GM12878 (cell line): ENCODE results near the gene PCCA. TPM values are rescaled to one million over a fixed set of nuclear protein-coding genes. Genes with fewer than 3 reads are reported as not detected.

Experiments
- ATAC-seq: fragments of 200-7000 bp; cut with Tn5 transposase; 3 replicates; pipeline ENCODE4 v1.9.1; 2020; ENCODE audit warnings: mild to moderate bottlenecking, moderate library complexity
- BruUV-seq: library from RNA; stranded (reverse); fragments of 400-500 nt; replicated peaks from 2 replicates; lab custom pipeline; 2021; lab: Mats Ljungman, UMichigan
- CTCF ChIA-PET: fragments of 300-600 bp; sonication (Branson Sonifier 250); formaldehyde crosslinking; extraction: SDS; loops from one replicate; lab custom pipeline; 2021; ENCODE audit warnings: inconsistent platforms; lab: Yijun Ruan, JAX
- POLR2A ChIA-PET: fragments of 350-600 bp; formaldehyde crosslinking; extraction: SDS; loops from one replicate; lab custom pipeline; 2021; ENCODE audit warnings: inconsistent platforms; lab: Charles Lee
- RAD21 ChIA-PET: fragments of 300-600 bp; sonication (Branson Sonifier 250); formaldehyde crosslinking; loops from one replicate; lab custom pipeline; 2023; ENCODE audit warnings: antibody characterized with exemption; ENCODE audit not compliant: unreplicated experiment; lab: Charles Lee
- SMC1A ChIA-PET: fragments of 300-600 bp; sonication (Branson Sonifier 250); formaldehyde crosslinking; loops from one replicate; lab custom pipeline; 2023; ENCODE audit not compliant: unreplicated experiment, uncharacterized antibody; lab: Charles Lee
- DNase-seq: peaks from one replicate; pipeline ENCODE4 v3.0.0-alpha.2; 2011; ENCODE audit warnings: low read depth, low spot score
- FAIRE-seq: peaks from 3 replicates; lab custom pipeline; 2011; peaks lifted over from hg19 to GRCh38; lab: Jason Lieb, UNC
- H2AFZ ChIP-seq: 2 replicates; pipeline ENCODE4 v1.6.0; 2011; ENCODE audit warnings: low read depth, low read length, control low read depth; ENCODE audit not compliant: control insufficient read depth
- H3K27ac ChIP-seq: 2 replicates; pipeline ENCODE4 v1.5.1; 2011; ENCODE audit warnings: control low read depth; ENCODE audit not compliant: control insufficient read depth, insufficient read depth
- H3K27me3 ChIP-seq, 2 experiments: replicated peaks in 1 of 2; 2 replicates each; pipeline versions ENCODE4 v1.6.0 to v1.6.1; 2011; ENCODE audit warnings: low read length in 1 of 2; ENCODE audit not compliant: control insufficient read depth in 2 of 2, insufficient read depth in 2 of 2
- H3K36me3 ChIP-seq, 2 experiments: 2 replicates each; pipeline ENCODE4 v1.5.1; 2011; ENCODE audit warnings: low read length in 1 of 2; ENCODE audit not compliant: control insufficient read depth in 2 of 2, insufficient read depth in 2 of 2
- H3K4me1 ChIP-seq: 2 replicates; pipeline ENCODE4 v1.6.1; 2011; ENCODE audit warnings: mild to moderate bottlenecking, low read length, moderate library complexity, mixed read lengths; ENCODE audit not compliant: control insufficient read depth, insufficient read depth
- H3K4me2 ChIP-seq: 2 replicates; pipeline ENCODE4 v1.6.0; 2011; ENCODE audit warnings: control low read depth; ENCODE audit not compliant: control insufficient read depth, insufficient read depth
- H3K4me3 ChIP-seq: fragments of 200-600 bp; sonication (generic); 2 replicates; pipeline ENCODE4 v1.5.1; 2016
- H3K79me2 ChIP-seq: 2 replicates; pipeline ENCODE4 v1.6.0; 2011; ENCODE audit warnings: low read length; ENCODE audit not compliant: control insufficient read depth, insufficient read depth
- H3K9ac ChIP-seq: 2 replicates; pipeline ENCODE4 v1.8.0; 2011; ENCODE audit warnings: low read length, control low read depth, mixed read lengths; ENCODE audit not compliant: control insufficient read depth, insufficient read depth
- H3K9me3 ChIP-seq: replicated peaks from 3 replicates; pipeline ENCODE4 v1.5.1; 2011; ENCODE audit warnings: mild to moderate bottlenecking, low read length; ENCODE audit not compliant: control insufficient read depth, insufficient read depth
- H4K20me1 ChIP-seq: 2 replicates; pipeline ENCODE4 v1.6.0; 2011; ENCODE audit not compliant: control insufficient read depth, insufficient read depth
- CEBPB ChIP-seq, 2 experiments: fragments of 150-350 bp in 1 of 2; IDR thresholded peaks; 2 replicates each; pipeline ENCODE4 v1.6.1; 2012 to 2014; ENCODE audit warnings: low read depth in 2 of 2, low read length in 2 of 2, borderline replicate concordance in 1 of 2, inconsistent platforms in 1 of 2
- CHD4 ChIP-seq: fragments of 200-600 bp; sonication (generic); IDR thresholded peaks from 2 replicates; pipeline ENCODE4 v1.6.1; 2016; ENCODE audit warnings: mild to moderate bottlenecking
- EGR1 ChIP-seq, 2 experiments: IDR thresholded peaks; 1 replicate in 1 of 2; 2 replicates in 1 of 2; pipeline ENCODE4 v1.6.1; 2011 to 2012; ENCODE audit warnings: low read depth in 2 of 2, low read length in 2 of 2, borderline replicate concordance in 1 of 2, mild to moderate bottlenecking in 1 of 2, moderate library complexity in 1 of 2
- HDAC6 ChIP-seq: fragments of 200-600 bp; sonication (generic); IDR thresholded peaks from one replicate; pipeline ENCODE4 v1.8.0; 2017; ENCODE audit warnings: antibody characterized with exemption; ENCODE audit not compliant: unreplicated experiment
- HDGF ChIP-seq: fragments of 450-650 bp; IDR thresholded peaks from 2 replicates; pipeline ENCODE4 v1.6.1; 2016; ENCODE audit warnings: antibody characterized with exemption
- IRF4 ChIP-seq: IDR thresholded peaks from 2 replicates; pipeline ENCODE4 v1.6.1; 2011; ENCODE audit warnings: low read depth, low read length
- MEF2A ChIP-seq: IDR thresholded peaks from 2 replicates; pipeline ENCODE4 v1.6.1; 2011; ENCODE audit warnings: low read depth, mild to moderate bottlenecking, low read length, moderate library complexity; ENCODE audit not compliant: insufficient read depth
- MXI1 ChIP-seq: fragments of 150-350 bp; IDR thresholded peaks from 2 replicates; pipeline ENCODE4 v1.6.1; 2011; ENCODE audit warnings: low read depth, mild to moderate bottlenecking, inconsistent platforms, low read length, improper control_type of control experiment
- NBN ChIP-seq: fragments of 450-650 bp; IDR thresholded peaks from 2 replicates; pipeline ENCODE4 v1.6.1; 2016
- NFIC ChIP-seq: IDR thresholded peaks from 2 replicates; pipeline ENCODE4 v1.6.1; 2012; ENCODE audit warnings: low read depth, mild to moderate bottlenecking, inconsistent platforms, low read length, moderate library complexity
- PAX8 ChIP-seq: fragments of 450-650 bp; IDR thresholded peaks from 2 replicates; pipeline ENCODE4 v1.6.1; 2017; ENCODE audit warnings: mild to moderate bottlenecking, moderate library complexity
- RFX5 ChIP-seq: IDR thresholded peaks from 2 replicates; pipeline ENCODE4 v1.6.1; 2011; ENCODE audit warnings: low read depth, low read length, improper control_type of control experiment
- SIN3A ChIP-seq: IDR thresholded peaks from 2 replicates; pipeline ENCODE4 v1.6.1; 2012; ENCODE audit warnings: low read depth, low read length, improper control_type of control experiment
- SREBF2 ChIP-seq: IDR thresholded peaks from 2 replicates; pipeline ENCODE4 v1.6.1; 2012; ENCODE audit warnings: mild to moderate bottlenecking, low read length
- TAF1 ChIP-seq: IDR thresholded peaks from 2 replicates; pipeline ENCODE4 v1.6.1; 2011; ENCODE audit warnings: mild to moderate bottlenecking, low read depth, low read length, borderline replicate concordance
- WGBS: methylation state at CpG from one replicate; pipeline ENCODE4 v1.1.6; 2016; ENCODE audit warnings: low lambda C conversion rate; ENCODE audit not compliant: insufficient replicate concordance, insufficient coverage; ENCODE audit errors: missing lambda C conversion rate; 5-methylcytosine and 5-hydroxymethylcytosine counted together
- in situ Hi-C: fragments of 300-500 bp; cut with MboI; formaldehyde crosslinking; loops from 9 replicates; pipeline ENCODE4 v1.14.3; 2018; ENCODE audit warnings: mixed read lengths
- intact Hi-C: fragments of 100-400 bp; cut with micrococcal nuclease; formaldehyde crosslinking; loops from one replicate; pipeline ENCODE4 v1.14.2; 2022; ENCODE audit not compliant: unreplicated experiment
- polyA plus RNA-seq, 11 experiments: library from polyadenylated mRNA; depleted of rRNA in 4 of 11; unstranded in 6 of 11; stranded (reverse) in 5 of 11; fragments of >200 nt; fragmentation: Nextera tagmentation in 4 of 11; fragmentation: Illumina TruSeq in 1 of 11; extraction: Ambion mirVana in 4 of 11; extraction: Trizol in 1 of 11; gene quantifications; 1 replicate in 1 of 11; 2 replicates in 10 of 11; pipeline versions ENCODE4 v1.2.1 to v1.2.3, GENCODE V29; 2011 to 2016; ENCODE audit warnings: inconsistent platforms in 2 of 11, missing spikeins in 2 of 11, low read depth in 1 of 11
- total RNA-seq, 4 experiments: library from RNA; depleted of rRNA in 3 of 4; stranded (reverse); fragments of >200 nt in 3 of 4; fragmentation: Illumina TruSeq in 1 of 4; extraction: Trizol in 1 of 4; gene quantifications; 2 replicates each; pipeline versions ENCODE4 v1.2.1 to v1.2.3, GENCODE V29; 2013 to 2021
- TF ChIP-seq, protein P1 (sequence below): fragments of 450-650 bp; IDR thresholded peaks from 2 replicates; pipeline ENCODE4 v1.6.1; 2018; ENCODE audit warnings: borderline replicate concordance, mild to moderate bottlenecking; ENCODE audit not compliant: partially characterized antibody
- TF ChIP-seq, protein P2 (sequence below), 3 experiments: IDR thresholded peaks in 2 of 3; conservative IDR thresholded peaks in 1 of 3; 2 replicates each; pipeline ENCODE4 v1.5.1; 2011; ENCODE audit warnings: low read depth in 3 of 3, low read length in 3 of 3, mild to moderate bottlenecking in 3 of 3, control low read depth in 2 of 3, moderate library complexity in 2 of 3, inconsistent platforms in 1 of 3, mixed read lengths in 1 of 3; ENCODE audit not compliant: control insufficient read depth in 2 of 3, insufficient read depth in 1 of 3; ENCODE audit errors: extremely low read depth in 1 of 3
- TF ChIP-seq, protein P3 (sequence below): IDR thresholded peaks from 2 replicates; pipeline ENCODE4 v1.6.1; 2012; ENCODE audit warnings: low read depth, low read length, improper control_type of control experiment

The PCCA gene
- total and polyA plus RNA-seq, 10 of the 15 experiments (the other 5 are each of a cell fraction or from before 2014, with no cell fraction given) = 5.9 to 18.2 (median 12.4) TPM

DNA sequence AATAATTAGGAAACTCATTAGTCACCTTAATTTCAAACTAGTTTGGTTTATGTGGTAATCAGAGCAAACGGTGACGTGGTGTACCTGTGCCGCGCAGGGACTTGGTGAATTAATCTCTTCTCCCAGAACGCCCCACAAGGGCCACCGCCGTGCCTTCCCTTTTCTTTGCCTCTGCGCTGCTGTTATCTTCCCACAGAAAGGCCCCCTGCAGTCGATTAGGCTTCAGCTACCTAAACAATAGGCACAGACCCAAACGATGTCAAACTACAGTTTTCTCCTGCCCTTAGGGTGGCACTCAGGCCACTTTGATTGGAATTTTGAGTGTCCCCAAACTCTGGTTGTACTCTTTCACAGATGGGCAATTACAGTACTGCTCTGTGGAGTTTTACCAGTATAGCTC lies 384.2 kb downstream of the PCCA start (continued):
- TF ChIP-seq, protein P1, sequence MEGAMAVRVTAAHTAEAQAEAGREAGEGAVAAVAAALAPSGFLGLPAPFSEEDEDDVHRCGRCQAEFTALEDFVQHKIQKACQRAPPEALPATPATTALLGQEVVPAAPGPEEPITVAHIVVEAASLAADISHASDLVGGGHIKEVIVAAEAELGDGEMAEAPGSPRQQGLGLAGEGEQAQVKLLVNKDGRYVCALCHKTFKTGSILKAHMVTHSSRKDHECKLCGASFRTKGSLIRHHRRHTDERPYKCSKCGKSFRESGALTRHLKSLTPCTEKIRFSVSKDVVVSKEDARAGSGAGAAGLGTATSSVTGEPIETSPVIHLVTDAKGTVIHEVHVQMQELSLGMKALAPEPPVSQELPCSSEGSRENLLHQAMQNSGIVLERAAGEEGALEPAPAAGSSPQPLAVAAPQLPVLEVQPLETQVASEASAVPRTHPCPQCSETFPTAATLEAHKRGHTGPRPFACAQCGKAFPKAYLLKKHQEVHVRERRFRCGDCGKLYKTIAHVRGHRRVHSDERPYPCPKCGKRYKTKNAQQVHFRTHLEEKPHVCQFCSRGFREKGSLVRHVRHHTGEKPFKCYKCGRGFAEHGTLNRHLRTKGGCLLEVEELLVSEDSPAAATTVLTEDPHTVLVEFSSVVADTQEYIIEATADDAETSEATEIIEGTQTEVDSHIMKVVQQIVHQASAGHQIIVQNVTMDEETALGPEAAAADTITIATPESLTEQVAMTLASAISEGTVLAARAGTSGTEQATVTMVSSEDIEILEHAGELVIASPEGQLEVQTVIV = no peak
- TF ChIP-seq PAX8 (no peak), MXI1 (no peak), CHD4 (no peak)

DNA sequence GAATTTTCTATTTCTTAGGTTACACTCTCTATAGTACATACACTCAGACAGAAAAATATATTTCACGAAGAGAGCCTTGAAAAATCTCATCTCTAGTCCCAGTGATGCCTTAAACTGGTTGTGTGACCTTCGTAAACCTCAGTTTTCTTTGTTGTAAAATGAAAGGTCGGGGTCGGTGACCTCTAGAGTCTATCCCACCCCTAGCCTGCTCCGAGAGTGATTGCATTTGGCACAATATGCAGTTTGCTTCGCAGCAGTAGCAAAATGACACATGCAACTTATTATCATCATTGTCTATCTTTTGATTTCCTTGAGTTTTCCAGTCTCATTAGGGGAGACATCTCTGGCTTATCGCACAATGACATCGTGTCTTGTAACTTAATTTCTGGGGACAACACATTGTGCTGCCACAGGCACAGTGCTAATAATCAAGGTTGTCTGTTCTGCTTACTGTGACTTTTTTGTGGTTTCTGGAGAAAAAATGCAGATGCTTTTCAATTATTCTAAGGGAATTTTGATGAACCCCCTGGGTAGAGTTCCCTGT lies 384.7 kb downstream of the PCCA start:
- BruUV-seq = no TSS peak
- no peaks in the 10 kb centered on the region for H3K4me1 ChIP-seq
- SMC1A ChIA-PET = interaction anchor here (1.3 kb wide), 1 partner anchor 14 kb away, joined by 4 read pairs; no protein-coding TSS in a partner anchor
- no peaks in the 10 kb centered on the region for H3K79me2 ChIP-seq
- RAD21 ChIA-PET = no interaction called here
- intact Hi-C loops (no loop called here), in situ Hi-C loops (no loop called here)
- H3K4me3 ChIP-seq = no peak overlapping the region
- no peak overlapping the region for H3K4me2 ChIP-seq
- no peaks in the 10 kb centered on the region for H3K27me3 ChIP-seq
- no peak overlapping the region for H3K27ac ChIP-seq
- no peak overlapping the region for H2AFZ ChIP-seq
- no peaks in the 10 kb centered on the region for H4K20me1 ChIP-seq
- WGBS = 73% methylated on average over 8 of the region's 8 CpGs
- CTCF ChIA-PET = no interaction called here
- TF ChIP-seq CEBPB (IDR thresholded peaks at IDR 0.05; ENCODE audit: borderline replicate concordance in 1 of 2, low read depth in 2 of 2, low read length in 2 of 2) (no peak), NBN (no peak), TAF1 (no peak), HDGF (no peak), MEF2A (no peak), RFX5 (no peak), EGR1 (IDR thresholded peaks at IDR 0.05; ENCODE audit: borderline replicate concordance in 1 of 2, low read depth in 2 of 2, low read length in 2 of 2) (no peak), IRF4 (no peak), NFIC (no peak), HDAC6 (no peak), SREBF2 (no peak), SIN3A (no peak)
- TF ChIP-seq, protein P2, sequence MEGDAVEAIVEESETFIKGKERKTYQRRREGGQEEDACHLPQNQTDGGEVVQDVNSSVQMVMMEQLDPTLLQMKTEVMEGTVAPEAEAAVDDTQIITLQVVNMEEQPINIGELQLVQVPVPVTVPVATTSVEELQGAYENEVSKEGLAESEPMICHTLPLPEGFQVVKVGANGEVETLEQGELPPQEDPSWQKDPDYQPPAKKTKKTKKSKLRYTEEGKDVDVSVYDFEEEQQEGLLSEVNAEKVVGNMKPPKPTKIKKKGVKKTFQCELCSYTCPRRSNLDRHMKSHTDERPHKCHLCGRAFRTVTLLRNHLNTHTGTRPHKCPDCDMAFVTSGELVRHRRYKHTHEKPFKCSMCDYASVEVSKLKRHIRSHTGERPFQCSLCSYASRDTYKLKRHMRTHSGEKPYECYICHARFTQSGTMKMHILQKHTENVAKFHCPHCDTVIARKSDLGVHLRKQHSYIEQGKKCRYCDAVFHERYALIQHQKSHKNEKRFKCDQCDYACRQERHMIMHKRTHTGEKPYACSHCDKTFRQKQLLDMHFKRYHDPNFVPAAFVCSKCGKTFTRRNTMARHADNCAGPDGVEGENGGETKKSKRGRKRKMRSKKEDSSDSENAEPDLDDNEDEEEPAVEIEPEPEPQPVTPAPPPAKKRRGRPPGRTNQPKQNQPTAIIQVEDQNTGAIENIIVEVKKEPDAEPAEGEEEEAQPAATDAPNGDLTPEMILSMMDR (IDR thresholded peaks at IDR 0.05 in 2 of 3, conservative IDR thresholded peaks at IDR 0.05 in 1 of 3; ENCODE audit: control insufficient read depth in 2 of 3, extremely low read depth in 1 of 3, insufficient read depth in 1 of 3, low read depth in 3 of 3, low read length in 3 of 3) = no peak
- TF ChIP-seq, protein P3, sequence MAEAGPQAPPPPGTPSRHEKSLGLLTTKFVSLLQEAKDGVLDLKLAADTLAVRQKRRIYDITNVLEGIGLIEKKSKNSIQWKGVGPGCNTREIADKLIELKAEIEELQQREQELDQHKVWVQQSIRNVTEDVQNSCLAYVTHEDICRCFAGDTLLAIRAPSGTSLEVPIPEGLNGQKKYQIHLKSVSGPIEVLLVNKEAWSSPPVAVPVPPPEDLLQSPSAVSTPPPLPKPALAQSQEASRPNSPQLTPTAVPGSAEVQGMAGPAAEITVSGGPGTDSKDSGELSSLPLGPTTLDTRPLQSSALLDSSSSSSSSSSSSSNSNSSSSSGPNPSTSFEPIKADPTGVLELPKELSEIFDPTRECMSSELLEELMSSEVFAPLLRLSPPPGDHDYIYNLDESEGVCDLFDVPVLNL = no peak
- POLR2A ChIA-PET = no interaction called here
- ATAC-seq (no peak), DNase-seq (no peak), FAIRE-seq (no peak)
- no peak overlapping the region for H3K9ac ChIP-seq
- H3K36me3 ChIP-seq = no peaks in the 10 kb centered on the region
- H3K9me3 ChIP-seq = no peaks in the 10 kb centered on the region
